ENCODE measurements around the gene SIGLECL1.

SIGLECL1 gene

GRCh38 chr19:51253088-51253806 is 2.4 kb downstream of the SIGLECL1 start:
- no peak for DNase-seq

DNA sequence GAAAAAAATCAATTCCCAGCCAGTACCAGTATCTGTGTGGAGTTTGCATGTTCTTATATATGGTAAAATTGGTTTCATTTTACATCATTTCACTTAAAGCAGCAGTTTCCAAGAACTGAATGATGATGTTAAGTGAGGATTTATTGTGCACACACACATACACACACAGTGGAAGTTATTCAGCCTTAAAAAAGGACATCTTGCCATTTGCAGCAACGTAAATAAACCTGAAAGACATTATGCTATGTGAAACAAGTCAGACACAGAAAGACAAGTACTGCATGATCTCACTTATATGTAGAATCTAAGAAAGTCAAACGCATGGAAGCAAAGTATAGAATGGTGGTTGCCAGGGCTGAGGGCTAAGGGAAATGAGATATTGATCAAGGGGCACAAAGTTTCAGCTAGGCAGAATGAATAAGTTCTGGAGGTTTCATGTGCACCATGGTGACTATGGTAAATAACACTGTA is 5.3 kb downstream of the SIGLECL1 start:
- no peak for DNase-seq

- no peak for DNase-seq
Measured at GRCh38 chr19:51257471-51257870, 6.6 kb downstream of the SIGLECL1 start.

- no peak for DNase-seq
Measured at GRCh38 chr19:51258165-51259160, 7.6 kb downstream of the SIGLECL1 start.

DNA sequence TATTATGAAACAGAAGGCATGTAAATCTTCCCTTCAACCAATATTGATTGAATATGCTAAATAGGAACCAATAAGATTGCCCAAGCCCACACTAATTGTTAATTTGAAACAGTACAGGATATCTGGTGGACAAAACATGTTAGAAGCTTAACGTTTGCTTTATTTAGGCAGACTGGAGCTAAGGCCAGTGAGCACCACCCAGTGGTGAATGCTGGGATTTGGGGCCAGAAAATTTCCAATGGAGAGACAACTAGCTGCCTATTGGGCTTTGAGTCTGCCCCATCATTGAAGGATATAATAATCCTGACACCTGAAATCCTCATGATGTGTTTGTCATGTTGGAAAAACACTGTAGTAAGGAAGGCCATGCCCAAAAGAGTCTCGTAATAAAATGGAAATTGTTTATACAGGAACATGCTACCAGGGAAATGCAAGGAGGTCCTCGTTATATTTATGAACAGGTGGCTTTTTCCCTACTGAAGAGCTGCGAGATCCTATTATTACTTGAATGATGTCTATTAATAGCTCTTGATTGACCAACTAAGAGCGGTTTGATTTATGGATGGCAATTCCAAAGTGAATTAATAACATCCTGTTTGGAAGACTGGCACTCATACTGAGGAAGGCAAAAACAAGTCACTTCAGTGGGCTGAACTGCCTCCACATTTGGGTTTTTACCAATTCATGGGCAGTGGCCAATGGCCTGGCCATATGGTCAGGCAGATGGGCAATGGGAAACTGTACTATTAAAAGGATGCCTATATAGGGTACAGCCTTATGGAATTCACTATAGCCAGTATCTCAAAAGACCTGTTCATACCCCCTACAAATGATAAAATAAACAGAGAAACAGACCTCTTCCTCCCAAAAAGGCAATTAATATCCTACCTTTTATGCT is 8.7 kb downstream of the SIGLECL1 start:
- peak; percentile 31 for DNase-seq

DNA sequence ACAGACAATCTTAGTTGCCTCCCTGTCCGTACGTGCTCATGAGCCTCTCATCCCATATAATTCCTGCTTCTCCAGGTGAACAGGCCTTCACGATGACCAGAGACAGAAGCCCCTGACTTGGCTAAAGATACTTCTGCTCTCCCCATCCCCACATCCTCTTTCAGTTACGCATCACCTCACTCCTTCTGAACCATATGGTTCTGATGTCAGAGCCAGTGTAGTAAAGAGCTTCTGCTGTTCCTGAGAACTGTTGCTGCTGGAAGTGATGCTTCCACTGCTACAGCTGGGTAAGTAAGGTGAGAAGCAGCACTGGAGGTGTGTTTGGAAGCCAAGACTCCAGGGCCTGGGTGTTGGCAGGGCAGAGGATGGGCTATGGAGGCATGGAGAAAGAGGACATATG is 12.9 kb downstream of the SIGLECL1 start:
- no peak for DNase-seq

DNA sequence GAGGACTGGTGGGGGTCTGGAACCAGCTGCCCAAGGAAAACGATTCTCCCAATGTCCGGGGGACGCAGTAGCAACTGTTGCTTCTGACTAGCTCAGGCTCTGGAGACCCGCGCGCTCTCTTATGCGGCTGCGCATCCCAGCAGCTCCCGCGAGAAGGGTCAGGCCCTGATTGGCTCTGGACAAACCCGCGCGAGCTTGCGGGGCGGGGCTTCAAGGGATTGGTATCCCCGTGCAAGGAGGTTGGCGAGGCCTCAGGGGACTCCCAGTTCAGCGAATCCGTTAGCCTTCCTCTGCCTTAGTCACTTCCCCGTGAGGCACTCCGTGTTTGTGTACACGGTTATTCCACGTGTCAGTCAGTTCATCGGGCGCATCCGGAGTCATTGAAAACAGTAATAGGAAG is 20.2 kb downstream of the SIGLECL1 start:
- DNase-seq, result peak; percentile 34

DNA sequence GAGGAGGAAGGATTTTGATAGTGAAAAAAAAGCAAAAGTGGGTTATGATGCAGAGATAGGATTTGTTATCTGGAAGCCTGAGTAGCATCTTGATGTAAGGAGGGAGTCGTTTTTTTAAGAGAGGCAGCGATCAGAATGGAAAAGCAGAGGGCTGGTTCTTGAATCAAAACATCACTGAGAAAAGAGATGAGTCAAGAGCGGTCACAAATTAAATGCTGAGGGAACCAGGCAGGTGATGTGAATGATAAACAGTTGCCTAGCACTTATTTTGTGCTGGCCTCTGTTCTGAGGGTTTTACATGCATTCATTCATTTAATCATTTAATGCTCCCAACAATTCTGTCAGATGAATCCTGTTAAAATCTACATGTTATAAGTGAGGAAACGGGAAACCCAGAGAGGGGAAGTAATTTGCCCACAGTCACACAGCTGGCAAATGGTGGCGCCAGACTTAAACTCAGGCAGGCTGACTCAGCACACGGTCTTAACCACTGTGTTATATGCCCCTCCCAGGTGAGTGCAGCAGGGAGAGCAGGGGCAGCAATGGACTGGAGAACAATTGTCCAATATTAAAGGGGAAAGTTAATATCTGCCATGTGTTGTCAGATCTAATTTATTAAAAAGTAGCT is 21.4 kb downstream of the SIGLECL1 start:
- peak; percentile 24 for DNase-seq

- no peak for DNase-seq
Measured at GRCh38 chr19:51274049-51274770, 23.3 kb downstream of the SIGLECL1 start.

DNA sequence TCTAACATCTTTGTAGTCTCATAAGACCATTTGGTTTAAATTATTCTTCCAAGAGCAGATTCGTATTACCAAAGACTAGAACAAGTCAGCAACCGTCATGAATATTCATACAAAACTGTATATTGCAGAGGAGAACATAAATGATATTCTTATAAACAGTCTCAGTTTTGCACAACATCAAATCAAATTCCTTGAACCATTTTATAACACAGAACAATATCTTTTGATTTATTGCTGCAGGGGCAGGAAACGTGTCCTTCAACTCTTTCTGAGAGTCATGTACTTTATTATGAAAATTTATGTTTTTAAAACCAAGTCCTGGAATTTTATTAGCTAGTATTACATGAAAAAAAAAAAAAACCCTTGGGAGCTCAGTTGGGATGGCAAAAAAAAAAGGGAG is 26.2 kb downstream of the SIGLECL1 start:
- DNase-seq, result no peak

GRCh38 chr19:51282335-51282734 is 31.5 kb downstream of the SIGLECL1 start:
- no peak for DNase-seq

GRCh38 chr19:51285682-51286081 is 34.8 kb downstream of the SIGLECL1 start:
- DNase-seq, result no peak

DNA sequence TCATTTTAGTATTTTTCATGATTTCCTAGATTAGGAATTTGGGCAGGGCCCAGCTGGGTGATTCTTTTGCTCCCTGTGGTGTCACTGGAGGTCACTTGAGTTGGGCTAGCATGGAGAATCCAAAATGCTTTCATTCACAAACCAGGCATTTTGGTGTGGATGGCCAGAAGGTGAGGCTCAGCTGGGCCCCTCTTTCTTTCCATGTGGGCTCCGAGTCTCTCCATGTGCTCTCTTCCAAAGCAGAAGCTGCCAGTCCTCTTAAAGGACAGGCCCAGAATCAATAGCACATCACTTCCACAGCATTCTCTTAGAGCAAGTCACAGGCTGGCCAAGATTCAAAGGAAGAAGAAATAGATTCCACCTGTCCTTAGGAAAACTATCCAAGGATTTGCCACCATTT is 38.8 kb downstream of the SIGLECL1 start:
- DNase-seq, result no peak

GRCh38 chr19:51292971-51293370 is 42.1 kb downstream of the SIGLECL1 start:
- DNase-seq, result no peak

DNA sequence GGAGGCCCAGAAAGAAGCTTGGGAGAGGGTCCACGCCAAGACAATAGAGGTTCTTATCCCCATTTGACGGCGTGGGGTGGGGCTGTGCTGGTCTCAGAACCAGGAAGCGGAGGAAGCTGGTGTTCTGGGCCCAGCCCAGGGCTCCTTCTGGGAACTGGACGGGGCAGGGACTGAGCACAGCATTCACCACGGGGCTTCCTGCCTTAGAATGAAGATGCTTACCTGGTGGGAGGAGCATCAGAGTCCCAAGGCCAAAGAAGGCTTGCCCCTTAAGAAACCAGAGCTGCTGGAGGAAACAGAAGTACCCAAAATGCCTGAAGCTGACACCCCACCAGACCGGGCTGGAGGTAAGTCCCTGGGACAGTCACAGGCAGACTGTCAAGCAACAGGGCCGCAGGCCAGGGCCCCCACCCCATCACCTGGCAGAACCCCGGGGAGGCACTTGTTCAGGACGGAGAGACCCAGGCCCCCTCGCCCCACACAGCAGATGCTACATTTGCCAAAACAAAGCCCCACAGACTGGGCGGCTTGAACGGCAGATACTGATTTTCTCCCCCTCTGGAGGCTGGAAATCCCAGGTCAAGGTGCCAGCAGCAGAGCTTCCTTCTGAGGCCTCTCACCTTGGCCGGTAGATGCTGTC is 42.8 kb downstream of the SIGLECL1 start:
- DNase-seq, result no peak

- DNase-seq, result no peak
Measured at GRCh38 chr19:51294211-51294976, 43.5 kb downstream of the SIGLECL1 start.

- no peak for DNase-seq
Measured at GRCh38 chr19:51294977-51295375, 44.1 kb downstream of the SIGLECL1 start.

- no peak for DNase-seq
Measured at GRCh38 chr19:51295382-51296126, 44.7 kb downstream of the SIGLECL1 start.

DNA sequence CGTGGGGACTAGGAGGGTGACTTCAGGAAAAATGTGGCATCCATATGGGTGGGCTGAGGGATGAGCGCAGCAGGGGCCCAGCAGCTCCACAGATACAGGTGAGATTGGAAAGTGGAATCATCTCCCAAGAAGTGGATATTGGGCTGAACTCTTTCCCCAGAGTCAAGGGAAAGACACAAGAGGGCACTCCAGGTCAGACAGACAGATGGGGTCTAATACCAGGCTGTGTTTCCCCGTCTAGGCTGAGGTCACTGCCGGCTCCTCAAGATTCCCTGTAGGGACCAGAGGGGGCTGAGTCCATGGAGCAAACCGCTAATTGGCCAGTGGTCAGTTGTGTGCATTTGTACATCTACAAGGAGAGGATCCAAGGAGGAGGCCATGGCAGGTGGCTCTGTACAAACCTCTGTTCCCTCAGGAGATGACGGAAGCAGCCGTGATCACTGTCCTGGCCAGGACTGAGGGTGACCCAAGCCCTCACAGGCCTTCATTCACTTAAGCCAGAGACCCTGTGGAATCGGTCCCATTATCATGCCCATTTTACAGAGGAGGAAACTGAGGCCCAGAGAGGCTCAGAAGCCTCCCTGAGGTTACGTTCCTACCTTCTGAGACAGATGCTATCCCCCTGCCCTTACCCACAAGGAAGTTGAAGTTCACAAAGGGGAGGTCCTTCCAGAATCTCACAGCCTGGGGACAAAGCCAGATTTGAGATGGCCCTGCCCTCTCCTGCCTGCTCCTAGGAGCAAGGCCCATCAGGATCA is 45.6 kb downstream of the SIGLECL1 start:
- DNase-seq, result no peak
